DOHH2 (cell line): ENCODE measurements around the gene C14orf180.

ENCODE experiments used
- EZH2phosphoT487 ChIP-seq: fragments of 200-600 bp; sonication (generic); IDR thresholded peaks from 2 replicates; pipeline ENCODE4 v1.6.1; 2017; ENCODE audit warnings: borderline replicate concordance, mild to moderate bottlenecking, antibody characterized with exemption, low read length, moderate library complexity, mixed read lengths
- TF ChIP-seq, protein P1 (sequence below): fragments of 200-600 bp; sonication (generic); IDR thresholded peaks from one replicate; pipeline ENCODE4 v1.5.1; 2014; ENCODE audit warnings: antibody characterized with exemption, mild to moderate bottlenecking, low read depth, low read length; ENCODE audit not compliant: poor library complexity, severe bottlenecking

DNA sequence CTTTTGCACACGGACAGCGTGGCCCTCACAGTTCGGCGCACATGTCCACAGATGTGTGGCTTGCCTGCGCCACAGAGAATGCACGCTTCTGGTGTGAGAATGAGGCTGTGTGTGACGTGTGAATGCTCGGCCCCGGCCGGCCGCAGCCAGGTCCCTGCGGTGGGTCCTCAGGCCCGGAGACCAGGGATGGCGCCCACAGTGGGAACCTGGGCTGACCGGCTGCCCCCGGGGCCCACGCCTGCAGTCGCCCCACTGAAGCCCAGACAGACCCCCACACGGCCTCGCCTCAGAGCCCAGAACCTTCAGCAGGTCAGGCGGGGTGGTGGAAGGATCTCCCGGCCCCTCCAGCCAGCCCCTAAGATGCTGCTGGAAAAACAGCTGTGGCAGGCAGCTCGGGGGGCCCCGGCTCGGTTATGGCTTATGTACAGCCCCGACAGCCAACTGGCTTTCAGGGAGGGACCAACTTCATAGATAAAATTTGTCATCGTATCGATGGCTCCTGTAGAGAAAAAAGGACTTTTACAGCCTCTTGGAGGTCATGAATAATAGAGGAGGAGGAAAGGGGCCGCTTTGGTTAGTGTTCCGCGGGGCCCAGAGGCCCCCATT lies 4.5 kb upstream of the C14orf180 start:
- TF ChIP-seq, protein P1, sequence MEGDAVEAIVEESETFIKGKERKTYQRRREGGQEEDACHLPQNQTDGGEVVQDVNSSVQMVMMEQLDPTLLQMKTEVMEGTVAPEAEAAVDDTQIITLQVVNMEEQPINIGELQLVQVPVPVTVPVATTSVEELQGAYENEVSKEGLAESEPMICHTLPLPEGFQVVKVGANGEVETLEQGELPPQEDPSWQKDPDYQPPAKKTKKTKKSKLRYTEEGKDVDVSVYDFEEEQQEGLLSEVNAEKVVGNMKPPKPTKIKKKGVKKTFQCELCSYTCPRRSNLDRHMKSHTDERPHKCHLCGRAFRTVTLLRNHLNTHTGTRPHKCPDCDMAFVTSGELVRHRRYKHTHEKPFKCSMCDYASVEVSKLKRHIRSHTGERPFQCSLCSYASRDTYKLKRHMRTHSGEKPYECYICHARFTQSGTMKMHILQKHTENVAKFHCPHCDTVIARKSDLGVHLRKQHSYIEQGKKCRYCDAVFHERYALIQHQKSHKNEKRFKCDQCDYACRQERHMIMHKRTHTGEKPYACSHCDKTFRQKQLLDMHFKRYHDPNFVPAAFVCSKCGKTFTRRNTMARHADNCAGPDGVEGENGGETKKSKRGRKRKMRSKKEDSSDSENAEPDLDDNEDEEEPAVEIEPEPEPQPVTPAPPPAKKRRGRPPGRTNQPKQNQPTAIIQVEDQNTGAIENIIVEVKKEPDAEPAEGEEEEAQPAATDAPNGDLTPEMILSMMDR, result no peak
- no peak for TF ChIP-seq EZH2phosphoT487
